Vagina (tissue), 2 donors: ENCODE measurements around the gene BEND3. TPM values are rescaled to one million over a fixed set of nuclear protein-coding genes. Genes with fewer than 3 reads are reported as not detected.
A peak's percentile ranks its signal among the peaks of the same experiment; 100 is the strongest.

Experiments
- DNase-seq, 2 donors: peaks; one replicate each; pipeline ENCODE4 v3.0.0-alpha.2; 2017; ENCODE audit errors: extremely low spot score in 2 of 2
- H3K27ac ChIP-seq: fragments of 200-600 bp; sonication (generic); one replicate; pipeline ENCODE4 v1.5.1; 2019
- H3K27me3 ChIP-seq: fragments of 200-600 bp; sonication (generic); one replicate; pipeline ENCODE4 v1.5.1; 2019
- H3K36me3 ChIP-seq, 2 donors: fragments of 200-600 bp; sonication (generic); one replicate each; pipeline ENCODE4 v1.5.1; 2017 to 2019
- H3K4me1 ChIP-seq: fragments of 200-600 bp; sonication (generic); one replicate; pipeline ENCODE4 v1.5.1; 2019
- H3K4me3 ChIP-seq, 2 donors: fragments of 200-600 bp; sonication (generic); 1 replicate in 1 of 2; 2 replicates in 1 of 2; pipeline ENCODE4 v1.5.1; 2016 to 2019
- H3K9me3 ChIP-seq: fragments of 200-600 bp; sonication (generic); one replicate; pipeline ENCODE4 v1.5.1; 2019
- POLR2A ChIP-seq, 2 donors: fragments of 450-650 bp; IDR thresholded peaks; one replicate each; pipeline ENCODE4 v1.6.1; 2017; ENCODE audit warnings: antibody characterized with exemption in 2 of 2, mild to moderate bottlenecking in 2 of 2, moderate library complexity in 2 of 2
- POLR2AphosphoS5 ChIP-seq, 2 donors: sonication (generic); formaldehyde crosslinking; IDR thresholded peaks; one replicate each; pipeline ENCODE4 v1.9.0; 2017; ENCODE audit warnings: antibody characterized with exemption in 2 of 2, mild to moderate bottlenecking in 2 of 2, low read depth in 1 of 2; ENCODE audit not compliant: insufficient read depth in 1 of 2
- intact Hi-C: fragments of 100-400 bp; cut with DNase I; formaldehyde crosslinking; loops from one replicate; pipeline ENCODE4 v1.15.1; 2023
- total RNA-seq: library from RNA; depleted of rRNA; stranded (reverse); fragments of >200 nt; gene quantifications from one replicate; pipeline ENCODE4 v1.2.3, GENCODE V29; 2016
- TF ChIP-seq, protein P1 (sequence below), 3 experiments: fragments of 450-650 bp in 2 of 3; fragments of 200-600 bp in 1 of 3; sonication (generic) in 1 of 3; IDR thresholded peaks; one replicate each; pipeline ENCODE4 v1.5.1; 2017 to 2019; ENCODE audit warnings: antibody characterized with exemption in 3 of 3, mild to moderate bottlenecking in 2 of 3, moderate library complexity in 2 of 3

The BEND3 gene
- total RNA-seq, 1 donor from 2014 or later, result 2.0 TPM

DNA sequence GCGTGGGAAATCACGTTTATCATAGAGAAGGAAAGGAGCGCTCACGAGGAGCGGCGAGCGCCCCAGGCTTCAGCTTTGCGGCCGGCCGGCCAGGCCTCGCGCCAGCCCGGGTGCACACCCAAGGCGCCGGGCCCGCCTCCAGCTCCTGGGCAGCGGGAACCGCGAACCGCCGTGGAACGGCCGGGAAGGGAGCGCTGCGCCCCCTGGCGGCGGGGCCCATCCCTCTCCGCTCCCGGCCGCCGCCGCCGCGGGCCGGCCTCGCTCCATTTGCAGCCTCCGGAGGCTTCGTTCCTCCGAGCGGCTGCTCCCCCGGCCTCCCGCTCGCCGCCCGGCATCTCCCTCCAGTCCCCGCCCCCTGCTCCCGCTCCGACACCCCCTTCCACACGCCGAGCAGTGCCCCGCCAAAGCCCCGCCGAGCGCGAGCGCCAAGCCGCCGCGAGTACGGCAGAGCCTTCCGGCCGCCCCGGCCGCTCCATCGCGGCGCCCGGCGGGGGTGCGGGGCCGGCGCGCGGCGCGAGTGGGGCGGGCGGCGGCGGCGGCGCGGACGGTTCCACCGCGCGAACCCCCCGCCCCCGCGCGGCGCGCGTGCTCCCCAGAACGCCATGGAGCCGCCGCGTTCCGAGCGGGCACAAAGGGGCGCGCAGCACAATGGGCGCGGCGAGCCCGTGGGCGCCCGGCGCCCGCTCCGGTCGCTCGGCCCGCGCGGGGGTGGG, 946 bp downstream of the BEND3 start:
- Histone ChIP-seq H3K4me1 (peaks cover 22% of the 10 kb centered on the region), H3K9me3 (no peaks in the 10 kb centered on the region), H3K27me3 (no peaks in the 10 kb centered on the region), H3K4me3 (peak overlapping the region; percentile 67 to 95), H3K36me3 (no peaks in the 10 kb centered on the region), H3K27ac (peak overlapping the region; percentile 76)
- TF ChIP-seq POLR2A (IDR thresholded peaks at IDR 0.05), result no peak
- TF ChIP-seq, protein P1, sequence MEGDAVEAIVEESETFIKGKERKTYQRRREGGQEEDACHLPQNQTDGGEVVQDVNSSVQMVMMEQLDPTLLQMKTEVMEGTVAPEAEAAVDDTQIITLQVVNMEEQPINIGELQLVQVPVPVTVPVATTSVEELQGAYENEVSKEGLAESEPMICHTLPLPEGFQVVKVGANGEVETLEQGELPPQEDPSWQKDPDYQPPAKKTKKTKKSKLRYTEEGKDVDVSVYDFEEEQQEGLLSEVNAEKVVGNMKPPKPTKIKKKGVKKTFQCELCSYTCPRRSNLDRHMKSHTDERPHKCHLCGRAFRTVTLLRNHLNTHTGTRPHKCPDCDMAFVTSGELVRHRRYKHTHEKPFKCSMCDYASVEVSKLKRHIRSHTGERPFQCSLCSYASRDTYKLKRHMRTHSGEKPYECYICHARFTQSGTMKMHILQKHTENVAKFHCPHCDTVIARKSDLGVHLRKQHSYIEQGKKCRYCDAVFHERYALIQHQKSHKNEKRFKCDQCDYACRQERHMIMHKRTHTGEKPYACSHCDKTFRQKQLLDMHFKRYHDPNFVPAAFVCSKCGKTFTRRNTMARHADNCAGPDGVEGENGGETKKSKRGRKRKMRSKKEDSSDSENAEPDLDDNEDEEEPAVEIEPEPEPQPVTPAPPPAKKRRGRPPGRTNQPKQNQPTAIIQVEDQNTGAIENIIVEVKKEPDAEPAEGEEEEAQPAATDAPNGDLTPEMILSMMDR (IDR thresholded peaks at IDR 0.05), result peak; percentile 68 to 88 (median 76)
- no peak for DNase-seq
- intact Hi-C loops, result no loop called here

DNA sequence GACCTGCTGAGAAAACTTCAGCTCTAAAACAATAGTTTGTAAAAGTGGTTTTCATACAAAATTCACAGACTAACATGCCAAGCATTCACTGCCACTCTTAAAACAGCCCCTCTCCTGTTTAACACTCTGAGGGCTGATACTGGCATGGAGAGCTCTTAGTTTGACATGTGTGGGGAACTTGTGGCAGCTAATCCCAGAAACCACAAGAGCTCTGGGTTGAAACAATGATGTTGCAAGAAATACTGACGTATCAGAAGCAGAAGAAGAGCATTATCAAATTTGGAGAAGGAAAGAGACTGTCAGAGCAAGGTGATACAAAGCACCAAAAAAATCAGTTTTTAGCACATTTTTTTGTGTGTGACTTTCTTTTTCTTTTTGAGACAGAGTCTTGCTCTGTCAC, 5.1 kb downstream of the BEND3 start:
- Histone ChIP-seq H3K36me3 (no peaks in the 10 kb centered on the region), H3K4me3 (no peak overlapping the region), H3K4me1 (peaks cover 8% of the 10 kb centered on the region), H3K9me3 (no peaks in the 10 kb centered on the region), H3K27ac (no peak overlapping the region), H3K27me3 (no peaks in the 10 kb centered on the region)
- no peak for DNase-seq
- TF ChIP-seq, protein P1 (IDR thresholded peaks at IDR 0.05), result no peak
- no peak for TF ChIP-seq POLR2AphosphoS5 (IDR thresholded peaks at IDR 0.05; ENCODE audit: insufficient read depth in 1 of 2, low read depth in 1 of 2)
- no peak for TF ChIP-seq POLR2A (IDR thresholded peaks at IDR 0.05)
- intact Hi-C loops, result no loop called here

DNA sequence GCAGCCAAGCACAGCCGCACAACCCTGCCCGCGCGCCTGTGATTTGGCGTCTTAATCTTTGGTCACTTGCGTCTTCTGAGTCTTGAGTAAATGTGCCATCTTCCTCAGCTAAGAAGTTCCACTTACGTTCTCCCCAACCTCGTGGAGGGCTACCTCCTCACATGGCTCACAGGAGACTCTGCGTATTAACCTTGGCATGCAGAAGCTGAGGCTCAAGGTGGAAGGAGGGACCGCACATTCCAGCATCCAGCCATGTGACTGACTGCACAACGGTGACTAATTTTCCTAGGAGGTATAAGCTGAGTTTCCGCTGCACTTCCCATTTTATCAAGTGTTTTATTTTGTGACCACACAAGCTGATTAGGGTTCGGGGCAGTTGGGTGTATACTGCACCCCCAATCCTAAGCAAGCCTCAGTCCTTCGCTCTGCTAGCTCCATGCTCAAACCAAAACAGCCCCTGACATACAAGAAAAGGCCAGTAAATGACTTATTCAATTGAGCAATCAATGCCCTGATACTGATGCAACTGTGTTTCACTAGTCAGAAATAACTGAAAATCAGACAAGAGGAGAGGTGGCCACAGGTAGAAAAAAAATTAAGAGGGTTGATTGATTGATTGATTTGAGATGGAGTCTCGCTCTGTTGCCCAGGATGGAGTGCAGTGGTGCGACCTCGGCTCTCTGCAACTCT, 7.0 kb downstream of the BEND3 start:
- peaks cover under 1% of the 10 kb centered on the region for H3K4me1 ChIP-seq
- H3K27ac ChIP-seq, result no peak overlapping the region
- H3K4me3 ChIP-seq, result no peak overlapping the region
- TF ChIP-seq, protein P1 (IDR thresholded peaks at IDR 0.05), result no peak
- TF ChIP-seq POLR2AphosphoS5 (IDR thresholded peaks at IDR 0.05; ENCODE audit: insufficient read depth in 1 of 2, low read depth in 1 of 2), result no peak
- TF ChIP-seq POLR2A (IDR thresholded peaks at IDR 0.05), result no peak
- no peak for DNase-seq
- H3K36me3 ChIP-seq, result no peaks in the 10 kb centered on the region
- intact Hi-C loops, result no loop called here
- no peaks in the 10 kb centered on the region for H3K27me3 ChIP-seq
- no peaks in the 10 kb centered on the region for H3K9me3 ChIP-seq

DNA sequence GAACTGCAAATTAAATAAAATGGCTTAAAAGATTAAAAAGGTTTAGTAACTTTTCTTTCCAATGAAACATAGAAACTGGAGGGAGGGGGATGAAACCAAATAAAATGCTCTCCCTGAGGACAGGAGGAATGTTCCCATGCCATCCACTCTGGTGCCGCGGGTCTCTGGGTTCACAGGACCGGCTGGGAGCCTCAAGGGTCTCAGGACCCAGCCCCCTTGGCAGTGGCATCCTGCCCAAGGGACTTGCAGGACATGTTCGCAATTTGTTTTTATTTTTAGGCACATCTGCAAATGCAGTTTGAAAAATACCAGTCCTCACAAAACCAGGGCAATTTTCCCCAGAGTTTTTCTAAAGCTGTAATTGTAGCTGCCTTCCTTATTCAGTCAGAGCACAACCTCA, 7.5 kb downstream of the BEND3 start:
- Histone ChIP-seq H3K36me3 (no peaks in the 10 kb centered on the region), H3K4me1 (no peaks in the 10 kb centered on the region), H3K4me3 (no peak overlapping the region), H3K9me3 (no peaks in the 10 kb centered on the region), H3K27me3 (no peaks in the 10 kb centered on the region), H3K27ac (no peak overlapping the region)
- TF ChIP-seq POLR2A (IDR thresholded peaks at IDR 0.05) (no peak), POLR2AphosphoS5 (IDR thresholded peaks at IDR 0.05; ENCODE audit: insufficient read depth in 1 of 2, low read depth in 1 of 2) (no peak)
- TF ChIP-seq, protein P1 (IDR thresholded peaks at IDR 0.05), result no peak
- no peak for DNase-seq
- intact Hi-C loops, result no loop called here

DNA sequence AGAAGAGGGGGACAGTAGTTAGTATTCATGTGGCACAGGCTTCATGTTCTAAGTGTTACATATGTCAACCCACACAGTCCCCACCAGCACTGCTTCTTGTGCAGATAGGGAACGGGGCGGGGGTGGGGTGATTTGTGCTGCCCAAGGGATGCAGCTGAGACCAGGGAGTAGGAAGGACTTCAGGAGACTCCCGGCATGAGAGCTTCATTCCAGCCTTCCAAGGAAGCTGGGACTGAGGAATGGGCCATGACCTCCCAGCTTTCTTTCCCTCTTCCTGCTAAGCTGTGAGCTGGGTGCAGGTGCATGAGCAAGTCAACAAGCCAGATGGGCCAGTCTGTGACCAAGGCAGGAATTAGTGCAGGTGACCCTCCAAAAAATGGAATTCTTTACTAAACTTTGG, 9.2 kb downstream of the BEND3 start:
- H3K9me3 ChIP-seq, result no peaks in the 10 kb centered on the region
- TF ChIP-seq POLR2A (IDR thresholded peaks at IDR 0.05), result no peak
- TF ChIP-seq, protein P1 (IDR thresholded peaks at IDR 0.05), result no peak
- no peak for TF ChIP-seq POLR2AphosphoS5 (IDR thresholded peaks at IDR 0.05; ENCODE audit: insufficient read depth in 1 of 2, low read depth in 1 of 2)
- H3K4me3 ChIP-seq, result no peak overlapping the region
- H3K4me1 ChIP-seq, result no peaks in the 10 kb centered on the region
- DNase-seq, result no peak
- no peaks in the 10 kb centered on the region for H3K27me3 ChIP-seq
- intact Hi-C loops, result no loop called here
- H3K27ac ChIP-seq, result no peak overlapping the region
- no peaks in the 10 kb centered on the region for H3K36me3 ChIP-seq
